HG03039 (cell line): ENCODE data around the gene RXRA.

Source experiments
- ATAC-seq: cut with Tn5 transposase; IDR thresholded peaks from one replicate; pipeline ENCODE4 v1.9.1; 2021; ENCODE audit warnings: mild to moderate bottlenecking, moderate library complexity; ENCODE audit not compliant: unreplicated experiment

Gene RXRA

GRCh38 chr9:134442085-134442474 lies 115.8 kb downstream of the RXRA start:
- ATAC-seq = no peak

DNA sequence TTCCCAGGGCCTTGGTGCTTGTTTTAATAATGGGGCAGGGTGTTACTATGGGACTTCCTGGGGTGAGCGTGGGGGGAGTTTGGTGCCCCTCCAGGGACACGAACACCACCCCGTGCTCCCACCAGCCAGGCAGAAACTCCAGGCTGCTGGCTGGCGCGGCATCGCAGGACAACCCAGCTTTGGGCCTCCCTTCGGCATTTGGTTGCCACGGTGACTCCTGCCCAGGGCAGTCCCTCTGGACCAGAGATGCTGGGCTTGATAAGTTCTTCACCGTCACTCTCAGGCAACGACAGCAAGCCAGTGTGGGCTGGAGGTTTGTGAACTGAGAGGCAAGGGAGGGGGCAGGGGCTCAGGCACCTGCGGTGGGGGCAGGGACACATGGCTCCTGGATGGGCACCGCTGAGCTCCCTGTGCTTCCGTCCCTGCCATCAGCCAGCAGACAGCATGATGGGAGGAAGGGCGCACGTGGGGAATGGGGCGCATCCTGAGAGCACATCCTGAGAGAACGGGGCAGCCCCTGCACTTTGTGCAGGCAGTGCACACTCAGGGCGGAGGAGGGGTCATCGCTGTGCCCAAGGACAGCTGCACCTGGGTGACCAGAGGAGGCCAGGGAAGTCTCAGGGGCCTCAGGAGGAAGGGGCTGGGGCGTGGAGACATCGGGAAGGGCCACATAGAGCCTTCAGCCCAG lies 116.4 kb downstream of the RXRA start:
- no peak for ATAC-seq

DNA sequence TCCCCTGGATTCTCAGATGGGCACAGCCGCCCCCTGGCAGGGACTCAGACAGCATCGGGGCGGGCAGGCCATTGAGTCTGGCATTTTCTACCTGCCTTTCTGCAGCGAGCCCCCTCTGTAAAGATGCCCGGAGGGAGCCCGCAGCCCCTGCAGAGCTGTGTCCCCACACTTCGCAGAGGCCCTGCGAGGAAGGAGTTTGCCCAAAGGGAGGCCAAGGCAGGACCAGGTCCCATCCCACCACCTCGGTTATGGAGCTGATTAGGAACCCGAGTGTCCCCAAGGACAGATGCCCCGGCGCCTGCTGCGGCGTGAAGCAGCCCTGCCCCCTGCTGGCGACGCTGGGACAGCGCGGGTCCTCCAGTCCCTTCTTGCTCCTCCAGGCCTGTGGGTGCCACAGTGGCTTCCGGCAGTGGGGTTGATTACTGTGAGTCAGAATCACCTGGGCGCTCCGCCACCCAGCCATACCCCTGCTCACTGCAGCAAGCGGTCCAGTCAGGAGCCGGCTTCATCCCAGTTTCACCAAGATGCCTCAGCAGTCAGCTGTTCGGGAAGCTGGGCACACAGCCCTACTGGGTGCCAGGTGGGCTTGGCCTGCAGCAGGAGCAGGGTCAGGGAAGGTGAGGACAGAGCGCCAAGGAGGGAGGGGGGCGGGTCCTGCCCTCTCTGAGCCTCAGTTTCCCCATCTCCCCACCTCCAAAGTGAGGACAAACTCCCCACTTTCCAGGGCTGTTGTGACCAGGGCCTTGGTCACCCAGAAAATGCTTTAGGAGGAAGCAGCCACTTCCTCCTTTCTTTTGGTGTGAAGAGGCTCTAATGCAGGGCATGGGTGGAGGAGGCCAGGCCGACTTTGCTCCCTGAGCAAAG lies 117.2 kb downstream of the RXRA start:
- ATAC-seq = no peak

DNA sequence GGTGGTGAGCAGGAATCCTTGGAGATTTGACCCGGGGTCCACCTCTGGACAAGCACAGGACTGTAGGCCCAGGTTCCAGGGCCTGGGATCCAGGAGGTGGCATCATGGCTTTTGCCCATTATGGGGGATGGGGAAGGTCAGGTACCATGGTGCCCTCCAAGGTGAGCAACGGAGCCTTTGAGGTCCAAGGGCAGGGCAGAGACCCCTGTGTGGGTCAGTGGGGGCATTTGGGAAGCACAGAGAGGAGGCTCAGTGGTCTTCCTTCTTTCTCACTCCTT lies 117.7 kb downstream of the RXRA start:
- no peak for ATAC-seq

DNA sequence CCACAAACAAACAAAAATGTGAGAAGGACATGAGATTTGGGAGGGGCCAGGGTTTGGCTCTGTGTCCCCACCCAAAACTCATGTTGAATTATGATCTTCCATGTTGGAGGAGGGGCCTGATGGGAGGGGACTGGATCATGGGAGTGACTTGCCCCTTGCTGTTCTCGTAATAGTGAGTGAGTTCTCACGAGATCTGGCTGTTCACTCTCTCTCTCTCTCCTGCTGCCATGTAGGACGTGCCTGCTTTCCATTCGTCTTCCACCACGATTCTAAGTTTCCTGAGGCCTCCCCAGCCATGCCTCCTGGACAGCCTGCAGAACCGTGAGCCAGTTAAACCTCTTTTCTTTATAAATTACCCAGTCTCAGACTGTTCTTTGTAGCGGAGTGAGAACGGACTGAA lies 118.7 kb downstream of the RXRA start:
- no peak for ATAC-seq

GRCh38 chr9:134449180-134449916 lies 123.1 kb downstream of the RXRA start:
- peak; percentile 56 for ATAC-seq

DNA sequence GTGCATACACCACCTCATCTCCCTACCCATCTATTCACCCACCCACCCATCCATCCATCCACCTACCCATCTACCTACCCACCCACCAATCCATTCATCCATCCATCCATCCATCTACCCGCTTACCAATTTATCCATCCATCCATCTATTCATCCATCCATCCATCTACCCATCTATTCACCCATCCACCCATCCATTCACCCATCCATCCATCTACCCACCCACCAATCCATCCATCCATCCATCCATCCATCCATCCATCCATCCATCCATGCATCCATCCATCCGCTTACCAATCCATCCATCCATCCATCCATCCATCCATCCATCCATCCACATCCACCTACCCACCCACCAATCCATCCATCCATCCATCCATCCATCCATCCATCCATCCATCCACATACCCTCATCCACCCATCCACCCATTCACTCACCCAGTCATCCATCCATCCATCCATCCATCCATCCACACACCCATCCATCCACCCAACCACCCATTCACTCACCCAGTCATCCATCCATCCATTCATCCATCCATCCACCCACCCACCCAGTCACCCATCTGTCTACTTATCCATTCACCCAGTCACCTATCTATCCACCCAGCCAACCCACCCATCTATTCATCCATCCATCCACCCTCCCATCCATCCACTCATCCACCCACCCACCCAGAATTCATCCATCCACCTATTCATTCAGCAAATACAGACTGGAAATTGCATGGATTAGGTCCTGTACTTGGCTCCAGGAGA lies 125.6 kb downstream of the RXRA start:
- no peak for ATAC-seq

DNA sequence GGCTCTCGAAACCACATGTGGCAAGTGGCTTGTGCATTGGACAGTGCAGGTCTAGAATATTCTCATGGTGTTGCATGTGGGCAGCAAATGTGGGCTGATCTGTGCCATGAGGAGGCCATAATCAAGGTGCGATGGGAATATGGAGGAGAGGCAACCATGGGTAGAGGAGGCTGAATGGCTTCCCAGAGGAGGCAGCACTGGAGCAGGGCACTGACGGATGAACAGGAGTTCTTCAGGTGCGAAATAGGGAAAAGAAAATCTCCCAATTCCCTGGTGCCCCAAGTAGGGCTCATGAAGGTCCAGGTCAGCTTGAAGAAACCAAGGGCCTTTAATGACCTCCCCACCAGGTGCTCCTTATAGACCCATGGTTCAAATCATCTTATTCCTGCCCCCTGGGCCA lies 126.5 kb downstream of the RXRA start:
- no peak for ATAC-seq

DNA sequence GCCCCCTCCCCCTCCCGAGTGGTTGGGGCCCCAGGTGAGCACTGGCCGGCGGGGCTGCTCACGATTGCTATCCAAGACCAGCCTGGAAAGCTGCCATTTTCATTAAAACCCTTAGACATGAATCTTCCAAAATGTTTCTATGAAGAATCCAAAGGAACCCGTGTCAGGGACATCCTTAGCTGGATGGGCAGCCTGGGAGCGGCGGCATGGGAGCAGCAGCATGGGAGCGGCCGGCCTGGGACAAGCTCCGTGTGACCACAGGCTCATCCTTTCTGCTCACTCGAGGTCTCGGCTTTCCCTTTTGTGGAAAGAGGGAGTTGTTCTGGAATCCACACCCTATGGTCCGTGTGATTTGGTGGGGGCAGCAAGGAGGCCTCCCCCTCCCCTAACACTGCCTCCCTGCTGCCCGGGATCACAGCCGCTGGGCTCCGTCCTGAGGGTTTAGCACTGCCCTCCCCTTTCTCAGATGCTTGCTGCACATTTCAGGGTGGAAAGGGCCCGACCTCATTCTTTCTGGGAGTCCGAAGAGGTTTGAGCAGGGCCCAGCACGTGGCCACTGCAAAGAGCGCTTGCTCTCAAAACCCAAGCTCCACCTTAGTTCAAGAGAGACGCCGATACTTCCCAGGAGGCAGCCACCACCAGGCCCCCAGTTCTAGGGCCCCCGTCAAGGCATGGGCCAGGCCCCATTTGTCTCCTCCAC lies 127.7 kb downstream of the RXRA start:
- ATAC-seq = no peak

- ATAC-seq = no peak
These were observed 128.2 kb downstream of the RXRA start for GRCh38 chr9:134454476-134454857.

DNA sequence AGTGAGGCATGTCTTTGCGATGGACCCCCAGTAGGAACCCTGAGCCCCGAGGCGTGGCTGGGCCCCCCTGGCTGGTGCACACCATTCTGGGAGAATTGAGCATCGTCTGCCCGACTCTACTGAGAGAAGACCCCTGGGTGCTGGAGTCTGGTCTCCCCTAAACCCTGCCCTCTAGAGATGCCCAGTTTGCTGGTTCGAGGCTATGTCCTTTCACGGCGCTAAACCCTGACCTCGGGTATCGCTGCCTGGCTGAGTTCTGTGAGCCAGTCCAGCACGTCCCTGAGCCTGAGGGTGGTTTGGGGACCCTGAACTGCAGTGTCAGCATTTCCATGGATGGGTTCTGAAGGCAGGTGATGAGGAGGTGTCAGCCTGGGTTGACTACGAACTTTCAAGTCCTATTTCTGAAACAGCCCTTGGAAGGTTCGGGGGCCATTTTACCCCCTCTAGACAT lies 128.8 kb downstream of the RXRA start:
- ATAC-seq = no peak

DNA sequence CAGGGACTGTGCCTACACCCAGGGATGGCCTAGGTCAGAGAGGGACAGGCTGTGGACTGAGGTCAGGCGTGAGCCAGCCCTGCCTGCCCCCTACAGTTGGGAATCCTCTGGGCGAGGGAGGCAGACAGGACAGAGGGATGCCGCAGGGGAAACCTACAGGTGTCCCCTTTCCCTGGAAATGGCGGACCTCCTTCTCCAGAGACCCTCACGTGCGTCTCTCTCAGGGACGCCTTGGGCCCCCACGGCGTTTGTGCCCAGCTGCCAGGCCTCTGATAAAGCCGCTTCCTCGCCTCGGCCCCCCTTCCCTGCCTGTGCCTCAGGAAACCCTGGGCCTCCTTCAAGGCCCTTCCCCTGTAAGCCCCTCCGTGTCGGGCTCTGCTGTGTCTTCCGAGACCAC lies 129.3 kb downstream of the RXRA start:
- ATAC-seq = no peak

DNA sequence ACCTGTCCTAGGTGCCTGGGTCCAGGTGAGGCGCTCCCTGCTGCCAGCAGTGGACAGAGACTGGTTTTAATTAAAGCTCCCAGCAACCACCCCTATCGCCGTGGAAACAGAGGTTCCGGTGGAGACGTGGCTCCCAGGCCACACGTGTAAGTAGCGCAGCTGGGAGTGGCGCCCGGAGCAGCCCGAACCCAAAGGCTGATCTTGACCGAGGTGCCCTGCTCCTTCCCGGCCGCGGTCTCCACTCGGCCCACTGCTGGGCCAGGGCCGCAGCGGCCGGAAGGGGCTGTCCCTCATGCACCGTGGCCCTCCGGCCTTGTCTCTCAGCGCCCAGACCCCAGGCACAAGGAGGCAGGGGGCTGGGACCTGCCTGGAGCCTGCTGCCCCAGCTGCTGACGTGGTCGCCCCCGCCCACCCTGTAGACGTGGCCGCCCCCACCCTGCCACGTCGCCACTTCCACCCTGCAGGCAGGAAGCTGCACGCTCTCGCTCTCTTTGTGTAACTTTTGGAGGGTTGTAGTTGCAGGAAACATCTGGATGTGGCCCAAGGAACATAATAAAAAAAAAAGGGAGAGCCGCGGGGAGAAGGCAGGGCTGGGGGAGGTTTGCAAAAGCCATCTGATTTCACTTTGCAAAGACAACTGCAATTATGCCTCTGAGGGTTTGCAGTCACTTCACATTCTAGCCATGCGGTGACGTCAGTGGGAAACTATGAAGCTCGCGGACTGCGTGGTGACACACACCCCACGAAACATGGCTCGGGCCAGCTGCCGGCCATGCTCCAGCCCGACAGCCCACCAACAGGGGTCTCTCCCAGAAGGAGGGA lies 129.9 kb downstream of the RXRA start:
- no peak for ATAC-seq

- ATAC-seq = no peak
These were observed 130.6 kb downstream of the RXRA start for GRCh38 chr9:134456756-134457305.

DNA sequence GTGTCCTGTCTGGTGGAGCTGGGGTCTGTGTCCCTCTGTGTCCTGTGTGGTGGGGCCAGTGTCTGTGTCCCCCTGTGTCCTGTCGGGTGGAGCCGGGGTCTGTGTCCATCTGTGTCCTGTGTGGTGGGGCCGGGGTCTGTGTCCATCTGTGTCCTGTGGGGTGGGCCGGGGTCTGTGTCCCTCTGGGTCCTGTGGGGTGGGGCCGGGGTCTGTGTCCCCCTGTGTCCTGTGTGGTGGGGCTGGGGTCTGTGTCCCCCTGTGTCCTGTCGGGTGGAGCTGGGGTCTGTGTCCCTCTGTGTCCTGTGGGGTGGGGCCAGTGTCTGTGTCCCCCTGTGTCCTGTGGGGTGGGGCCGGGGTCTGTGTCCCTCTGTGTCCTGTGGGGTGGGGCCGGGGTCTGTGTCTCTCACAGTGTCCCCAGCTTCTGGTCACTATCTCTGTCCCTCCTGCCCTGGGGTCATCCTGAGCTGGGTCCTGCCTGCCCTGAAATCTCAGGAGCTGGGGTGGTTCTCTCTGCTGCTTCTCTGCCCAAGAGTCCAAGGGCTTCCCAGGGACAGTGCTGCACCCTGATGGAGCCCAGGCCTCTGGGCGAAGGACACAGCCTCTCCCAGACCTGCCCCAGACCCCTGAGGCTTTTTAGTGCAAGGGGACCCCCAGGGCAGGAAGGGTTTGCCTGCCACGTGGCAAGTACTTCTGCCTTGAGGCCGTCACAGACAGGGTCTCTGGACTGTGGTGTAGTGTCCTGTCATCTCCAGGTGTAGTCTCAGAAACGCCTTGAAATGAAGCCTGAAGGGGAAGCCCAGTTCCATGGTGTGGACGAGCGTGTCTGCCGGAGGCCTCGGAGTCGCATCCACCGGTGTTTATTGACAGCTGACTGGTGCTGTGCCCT lies 131.3 kb downstream of the RXRA start:
- ATAC-seq = no peak

- ATAC-seq = no peak
These were observed 132.2 kb downstream of the RXRA start for GRCh38 chr9:134458207-134459108.

DNA sequence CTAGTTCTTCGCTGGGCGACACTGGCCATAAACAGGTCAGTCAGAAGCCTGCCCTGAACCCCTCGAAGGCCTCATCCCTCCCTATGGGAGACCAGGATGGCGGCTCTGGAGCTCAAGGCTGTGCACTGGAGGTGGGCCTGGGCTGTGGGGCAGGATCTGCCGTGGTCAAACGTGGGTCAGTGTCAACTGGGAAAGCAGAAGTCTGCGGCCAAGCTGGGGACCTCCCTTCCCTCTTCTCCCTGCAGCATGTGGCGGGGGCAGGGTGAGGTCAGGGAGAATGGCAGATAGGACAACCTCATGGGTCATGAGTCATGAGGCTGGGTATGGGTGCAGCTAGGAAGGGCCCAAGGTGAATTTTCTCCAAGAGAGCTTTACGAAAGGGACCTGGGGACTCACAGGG lies 132.9 kb downstream of the RXRA start:
- no peak for ATAC-seq
